ES-I3 (cell line): ENCODE data around the gene CCDC187.

Source experiments
- H3K36me3 ChIP-seq: 2 replicates; pipeline ENCODE4 v1.6.1; 2013; ENCODE audit warnings: mild to moderate bottlenecking, low read length, control low read depth, moderate library complexity; ENCODE audit not compliant: insufficient read depth
- H3K4me1 ChIP-seq: 2 replicates; pipeline ENCODE4 v1.6.1; 2013; ENCODE audit warnings: mild to moderate bottlenecking, control low read depth, low read length; ENCODE audit not compliant: insufficient read depth
- H3K9ac ChIP-seq: 2 replicates; pipeline ENCODE4 v1.6.1; 2013; ENCODE audit warnings: low read depth, mild to moderate bottlenecking, low read length, moderate library complexity
- H3K9me3 ChIP-seq: 2 replicates; pipeline ENCODE4 v1.6.1; 2013; ENCODE audit warnings: mild to moderate bottlenecking, low read length, moderate library complexity; ENCODE audit not compliant: control insufficient read depth, insufficient read depth

Gene CCDC187

DNA sequence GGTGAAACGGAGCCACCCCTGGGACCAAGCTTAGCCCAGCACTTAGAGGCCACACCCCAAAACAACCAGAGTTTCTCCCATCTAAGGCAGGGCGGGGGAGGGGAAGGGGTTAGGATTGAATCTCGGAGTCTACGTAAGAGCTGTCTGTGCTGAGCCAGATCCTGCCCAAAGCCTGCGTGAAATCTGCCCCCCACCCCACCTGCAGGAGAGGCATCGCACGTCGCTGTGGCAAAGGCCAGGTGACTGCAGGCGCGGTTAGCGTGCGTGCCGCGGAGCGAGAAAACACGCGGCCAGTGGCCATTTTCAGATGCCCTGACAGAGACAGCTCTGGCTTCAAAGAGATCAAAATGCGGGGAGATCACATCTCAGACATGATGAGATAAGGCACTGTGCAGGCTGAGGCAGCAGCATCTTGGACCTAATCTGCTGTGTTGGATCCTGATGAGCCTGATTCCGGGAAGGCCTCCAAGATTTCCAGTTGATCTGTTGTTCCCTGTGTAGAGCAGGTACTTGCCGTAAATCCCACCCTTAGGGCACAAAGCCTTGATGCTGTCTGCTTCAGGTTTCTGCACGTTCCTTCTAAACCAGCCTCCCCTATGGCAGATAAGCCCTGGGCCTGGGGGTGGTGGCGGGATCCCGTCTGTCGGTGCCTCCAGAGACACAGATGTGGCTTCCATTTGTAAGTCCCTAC is 55.8 kb downstream of the CCDC187 start:
- Histone ChIP-seq H3K36me3 (no peaks in the 10 kb centered on the region), H3K9me3 (no peaks in the 10 kb centered on the region), H3K4me1 (peaks cover 22% of the 10 kb centered on the region), H3K9ac (no peak overlapping the region)

- Histone ChIP-seq H3K36me3 (no peaks in the 10 kb centered on the region), H3K9ac (no peak overlapping the region), H3K4me1 (peaks cover 22% of the 10 kb centered on the region), H3K9me3 (no peaks in the 10 kb centered on the region)
Measured at GRCh38 chr9:136247551-136247916, 56.4 kb downstream of the CCDC187 start.

DNA sequence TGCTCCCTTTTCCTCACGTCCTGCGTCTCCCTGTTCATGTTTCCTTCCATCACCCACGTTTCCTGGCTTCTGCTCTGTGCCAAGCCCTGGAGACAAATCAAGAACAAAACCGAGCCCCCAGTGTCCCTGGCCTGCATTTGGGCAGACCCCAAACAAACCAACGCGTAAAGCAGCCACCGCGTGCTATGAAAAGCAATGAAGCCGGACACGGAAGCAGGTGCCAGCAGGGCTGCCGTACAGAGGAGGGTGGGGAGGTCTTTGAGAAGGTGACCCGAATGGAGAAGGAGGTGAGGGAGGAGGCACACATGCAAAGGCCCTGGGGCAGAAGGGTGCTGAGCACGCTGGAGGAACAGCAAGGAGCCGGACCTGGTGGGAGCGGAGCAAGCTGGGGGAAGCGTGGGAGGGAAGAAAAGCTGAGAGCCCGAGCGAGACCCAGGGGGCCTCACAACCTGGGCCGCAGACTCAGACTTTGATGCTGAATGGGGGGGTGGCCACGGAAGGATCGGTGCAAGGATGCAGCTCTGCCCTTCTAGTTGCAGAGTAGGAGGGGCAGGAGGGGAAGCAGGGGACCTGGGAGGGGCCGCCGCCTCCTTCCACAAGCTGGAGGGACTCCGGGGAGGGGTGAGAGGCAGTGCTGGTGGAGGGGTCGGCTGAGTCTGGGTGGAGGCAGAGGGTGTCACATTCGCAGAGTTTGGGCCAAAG is 56.9 kb downstream of the CCDC187 start:
- H3K9me3 ChIP-seq: no peaks in the 10 kb centered on the region
- H3K36me3 ChIP-seq: no peaks in the 10 kb centered on the region

GRCh38 chr9:136245219-136246150 is 58.4 kb downstream of the CCDC187 start, which contains the start of gene QSOX2:
Gene QSOX2, minus strand, starts transcription at chr9:136245812. Its CDS starts 9 bp downstream, at chr9:136245803.
- peaks cover 22% of the 10 kb centered on the region for H3K4me1 ChIP-seq
- no peaks in the 10 kb centered on the region for H3K36me3 ChIP-seq
- H3K9me3 ChIP-seq: no peaks in the 10 kb centered on the region
- peak within 1 kb of the TSS; percentile 60 for H3K9ac ChIP-seq

More for the DNA sequence above, 56.9 kb downstream of the CCDC187 start:
- Histone ChIP-seq H3K9ac (no peak overlapping the region), H3K4me1 (peaks cover 22% of the 10 kb centered on the region)

GRCh38 chr9:136244969-136245218 is 59.0 kb downstream of the CCDC187 start:
- H3K4me1 ChIP-seq: peaks cover 22% of the 10 kb centered on the region

DNA sequence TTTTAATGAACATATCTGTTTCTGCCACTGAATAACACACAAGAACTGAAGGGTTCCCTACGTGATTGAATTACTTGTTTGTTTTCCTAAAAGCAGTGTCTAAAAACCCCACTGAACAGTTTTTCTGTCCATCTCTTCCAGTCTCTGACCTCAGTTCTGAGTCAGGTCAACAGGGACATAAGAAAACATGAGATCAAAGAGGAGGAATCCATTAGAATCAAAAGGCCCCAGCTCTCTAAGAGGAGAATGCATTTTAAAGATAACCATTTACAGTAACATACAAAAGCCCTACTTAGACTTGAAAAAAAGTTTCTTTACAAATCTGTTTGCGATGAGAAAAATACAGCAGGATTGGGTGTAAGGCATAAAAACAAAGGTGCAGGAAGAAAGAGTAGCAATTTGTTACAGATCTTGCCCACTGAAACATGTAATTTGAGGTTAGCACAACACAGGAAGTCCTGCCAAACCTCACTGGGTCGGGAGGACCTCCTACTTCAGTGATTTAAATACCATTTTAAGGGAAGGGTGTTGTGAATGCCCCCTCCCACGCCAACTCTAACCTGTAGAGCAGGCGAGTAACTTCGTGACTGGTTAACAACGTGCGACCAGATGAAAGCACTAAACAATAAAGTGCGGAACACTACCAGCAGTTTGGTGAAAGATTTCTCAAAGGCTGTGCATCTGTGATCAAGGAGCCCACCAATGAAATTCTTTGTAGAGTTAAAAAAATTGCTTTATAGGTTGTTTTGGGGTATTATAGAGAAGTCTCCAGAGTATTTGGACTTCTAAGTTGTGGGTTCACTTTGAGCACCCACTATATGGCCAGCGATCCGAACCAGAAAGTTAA is 59.5 kb downstream of the CCDC187 start:
- Histone ChIP-seq H3K36me3 (no peaks in the 10 kb centered on the region), H3K9me3 (no peaks in the 10 kb centered on the region), H3K9ac (peak overlapping the region; percentile 60; the same call in 1 of the 2 replicates), H3K4me1 (peaks cover 22% of the 10 kb centered on the region)

More at GRCh38 chr9:136244969-136245218, 59.0 kb downstream of the CCDC187 start:
- H3K36me3 ChIP-seq: no peaks in the 10 kb centered on the region
- peak overlapping the region; percentile 60 for H3K9ac ChIP-seq
- H3K9me3 ChIP-seq: no peaks in the 10 kb centered on the region

DNA sequence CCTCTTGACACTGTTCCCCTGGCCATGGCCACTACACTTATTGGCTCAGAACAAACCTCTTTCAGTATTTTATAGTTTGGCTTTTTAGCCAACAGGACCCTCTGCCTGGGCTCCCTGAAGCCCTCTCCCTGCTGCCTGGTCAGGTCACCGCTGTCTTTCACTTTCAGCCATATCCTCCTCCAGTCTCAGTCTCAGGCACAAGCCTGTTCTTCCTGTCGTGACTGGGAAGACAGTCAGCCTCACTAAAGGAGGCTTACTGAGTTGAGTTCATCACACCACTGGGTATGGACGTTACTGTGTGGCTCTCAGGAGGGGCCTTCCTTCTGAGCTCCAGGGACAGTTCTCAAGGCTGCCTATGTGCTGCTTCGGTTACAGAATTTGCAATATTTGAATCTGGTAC is 60.3 kb downstream of the CCDC187 start:
- Histone ChIP-seq H3K36me3 (no peaks in the 10 kb centered on the region), H3K9me3 (no peaks in the 10 kb centered on the region), H3K4me1 (peaks cover 22% of the 10 kb centered on the region), H3K9ac (no peak overlapping the region)

DNA sequence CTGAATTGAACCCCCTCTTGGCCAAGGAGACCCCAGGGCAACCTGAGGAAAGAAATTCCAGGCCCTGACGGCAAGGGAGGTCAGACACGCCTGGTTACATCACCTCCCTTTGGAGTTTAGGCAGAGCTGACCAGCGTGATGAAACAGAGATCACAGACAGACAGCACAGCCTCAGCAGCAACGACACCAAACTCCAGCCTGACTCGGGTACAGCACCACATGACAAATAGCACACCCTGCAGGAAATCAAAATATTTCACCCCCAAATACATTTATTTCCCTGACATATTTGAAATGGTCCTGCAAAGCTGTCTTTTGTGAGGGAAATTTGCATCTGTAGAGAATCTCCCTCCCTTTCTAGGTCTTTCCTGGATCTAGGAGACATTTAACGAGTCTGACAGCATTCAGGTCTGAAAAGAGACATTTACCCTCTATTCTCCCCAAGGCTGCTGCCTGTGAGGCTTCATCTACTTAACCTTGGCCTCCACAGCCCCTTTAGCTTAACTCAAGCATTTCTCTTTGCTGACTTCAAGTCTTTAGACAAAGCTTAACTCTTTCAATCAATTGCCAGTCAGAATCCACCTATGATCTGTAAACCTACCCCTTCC is 60.9 kb downstream of the CCDC187 start:
- Histone ChIP-seq H3K4me1 (peaks cover 21% of the 10 kb centered on the region), H3K9me3 (no peaks in the 10 kb centered on the region), H3K9ac (no peak overlapping the region), H3K36me3 (no peaks in the 10 kb centered on the region)

- Histone ChIP-seq H3K36me3 (no peaks in the 10 kb centered on the region), H3K4me1 (peaks cover 16% of the 10 kb centered on the region), H3K9ac (no peak overlapping the region), H3K9me3 (no peaks in the 10 kb centered on the region)
Measured at GRCh38 chr9:136242248-136242647, 61.6 kb downstream of the CCDC187 start.

- H3K9me3 ChIP-seq: no peaks in the 10 kb centered on the region
- no peak overlapping the region for H3K9ac ChIP-seq
- H3K36me3 ChIP-seq: no peaks in the 10 kb centered on the region
- peaks cover 16% of the 10 kb centered on the region for H3K4me1 ChIP-seq
Measured at GRCh38 chr9:136241542-136241941, 62.4 kb downstream of the CCDC187 start.

DNA sequence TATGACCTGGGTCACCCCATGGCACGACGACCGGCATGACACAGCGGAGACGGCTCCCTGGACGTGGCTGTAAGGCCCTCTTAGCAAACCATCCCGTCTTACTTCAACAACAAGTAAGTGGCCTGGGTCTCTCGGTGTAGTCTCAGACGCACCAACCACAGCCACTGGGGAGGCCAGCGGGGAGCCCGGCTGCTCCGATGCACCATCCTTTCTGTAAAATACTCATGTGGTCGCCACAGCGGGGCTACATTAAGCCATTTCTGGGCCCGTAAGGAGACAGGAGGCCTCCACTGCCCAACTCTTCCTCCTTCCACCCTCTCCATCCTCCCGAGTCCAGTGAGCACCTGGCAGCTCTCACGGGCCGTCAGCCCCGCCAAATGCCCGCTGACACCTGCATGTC is 63.0 kb downstream of the CCDC187 start:
- H3K4me1 ChIP-seq: peaks cover 16% of the 10 kb centered on the region
- H3K9me3 ChIP-seq: no peaks in the 10 kb centered on the region
- H3K9ac ChIP-seq: no peak overlapping the region
- no peaks in the 10 kb centered on the region for H3K36me3 ChIP-seq

DNA sequence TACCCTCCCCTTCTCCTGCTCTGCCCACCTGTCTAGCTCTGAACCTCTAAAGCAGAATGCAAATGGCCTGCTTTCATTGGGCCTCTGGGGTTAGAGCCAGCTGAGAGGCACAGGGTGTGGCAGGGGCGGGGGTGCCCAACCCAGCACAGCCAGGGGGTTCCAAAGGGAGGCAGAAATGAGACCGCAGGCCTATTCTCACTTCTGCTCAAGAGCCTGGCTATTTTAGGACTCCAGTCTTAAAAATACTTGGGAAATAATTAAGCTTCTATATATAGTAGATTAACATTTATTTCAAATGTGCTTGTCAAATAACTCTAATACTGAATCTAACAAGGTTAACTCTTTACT is 63.9 kb downstream of the CCDC187 start:
- H3K4me1 ChIP-seq: peaks cover 16% of the 10 kb centered on the region
- H3K36me3 ChIP-seq: no peaks in the 10 kb centered on the region
- H3K9ac ChIP-seq: no peak overlapping the region
- H3K9me3 ChIP-seq: no peaks in the 10 kb centered on the region

DNA sequence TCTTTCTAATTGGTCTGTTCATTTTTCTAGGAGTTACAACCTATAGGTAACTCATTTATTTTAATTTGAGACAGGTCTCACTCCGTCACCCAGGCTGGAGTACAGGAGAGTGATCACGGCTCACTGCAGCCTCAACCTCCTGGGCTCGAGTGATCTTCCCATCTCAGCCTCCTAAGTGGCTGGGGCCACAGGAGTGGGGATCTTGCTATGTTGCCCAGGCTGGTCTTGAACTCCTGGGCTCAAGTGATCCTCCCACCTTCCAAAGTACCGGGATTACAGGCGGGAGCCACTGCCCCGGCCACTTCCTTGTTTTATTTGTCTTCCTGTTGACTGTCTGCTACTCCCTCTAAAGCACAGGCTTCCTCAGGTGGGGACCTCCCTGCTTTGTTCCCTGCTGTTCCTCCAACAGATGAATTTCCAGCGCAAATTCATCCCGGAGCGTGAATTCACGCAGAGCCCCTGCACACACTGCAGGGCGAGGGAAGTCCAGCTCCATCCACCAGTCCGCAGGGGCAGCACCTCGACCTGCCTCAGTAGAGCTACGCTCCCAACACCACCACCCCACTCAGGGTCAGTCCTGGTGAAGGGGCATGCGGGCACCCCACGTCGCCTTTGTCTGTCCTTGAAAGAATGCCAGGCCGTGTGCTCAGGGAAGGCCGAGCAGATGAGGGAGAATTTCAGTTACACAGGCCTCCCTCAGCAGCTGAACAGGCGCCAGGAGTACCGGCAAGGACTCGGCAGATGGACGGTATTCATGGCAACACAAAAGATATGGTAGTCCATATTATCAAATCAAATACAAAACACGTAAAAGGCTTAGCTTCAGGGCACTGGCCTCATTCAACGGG is 64.5 kb downstream of the CCDC187 start:
- no peaks in the 10 kb centered on the region for H3K36me3 ChIP-seq

More for the DNA sequence above, 64.5 kb downstream of the CCDC187 start:
- Histone ChIP-seq H3K4me1 (peaks cover 12% of the 10 kb centered on the region), H3K9ac (no peak overlapping the region), H3K9me3 (no peaks in the 10 kb centered on the region)
